GM18867 (cell line): ENCODE data around the gene STX16.
"Not testable (repeated sequence)": the region's sequence is repeated elsewhere in the genome, so short reads cannot be mapped to it uniquely, and the experiment has no call there.

Experiments used
- ATAC-seq: cut with Tn5 transposase; IDR thresholded peaks from one replicate; pipeline ENCODE4 v1.9.1; 2021; ENCODE audit warnings: mild to moderate bottlenecking, moderate library complexity; ENCODE audit not compliant: unreplicated experiment

STX16 gene

GRCh38 chr20:58719971-58720371, 68.9 kb downstream of the STX16 start:
- no peak for ATAC-seq

DNA sequence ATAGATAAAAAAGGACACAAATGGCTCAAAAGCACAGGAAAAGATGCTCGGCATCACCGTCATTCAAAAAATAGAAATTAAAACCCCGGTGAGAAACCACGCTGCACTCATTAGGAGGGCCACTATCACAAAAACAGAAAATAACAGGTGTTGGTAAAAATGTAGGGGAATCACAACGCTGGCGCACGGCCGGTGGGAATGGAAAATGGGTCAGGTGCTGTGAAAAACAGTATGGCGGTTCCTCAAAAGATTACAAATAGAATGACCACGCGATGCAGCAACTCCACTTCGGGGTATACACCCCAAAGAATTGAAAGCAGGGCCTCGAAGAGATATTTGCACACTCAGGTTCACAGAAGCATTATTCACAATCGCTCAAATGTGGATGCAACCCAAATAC, 69.8 kb downstream of the STX16 start:
- no peak for ATAC-seq

GRCh38 chr20:58721951-58722778, 71.1 kb downstream of the STX16 start:
- no peak for ATAC-seq

- no peak for ATAC-seq
These were observed 72.0 kb downstream of the STX16 start for GRCh38 chr20:58722877-58723627.

DNA sequence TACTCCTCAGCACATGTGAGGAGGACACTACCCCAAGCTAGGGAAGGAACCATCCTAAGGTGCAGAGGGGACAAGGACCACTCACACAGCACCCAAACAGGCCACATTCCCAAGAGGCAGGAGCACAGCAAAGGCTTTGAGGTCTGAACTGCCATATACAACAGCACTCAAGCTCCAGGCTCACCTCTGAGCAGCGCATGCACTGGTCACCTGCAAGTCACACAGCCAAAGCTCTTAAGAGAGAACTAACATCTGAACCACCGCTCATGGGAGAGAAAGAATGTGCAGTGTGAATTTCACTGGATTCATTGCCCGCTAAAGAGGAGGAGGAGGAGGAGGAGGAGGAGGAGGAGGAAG, 72.5 kb downstream of the STX16 start:
- ATAC-seq = no peak

GRCh38 chr20:58726156-58726555, 75.1 kb downstream of the STX16 start:
- ATAC-seq = not testable (repeated sequence)
